Transverse colon (tissue), 4 donors: ENCODE measurements around the gene KRTAP1-5. TPM values are rescaled to one million over a fixed set of nuclear protein-coding genes. Genes with fewer than 3 reads are reported as not detected.
A peak's percentile ranks its signal among the peaks of the same experiment; 100 is the strongest.

Experiments used
- DNase-seq: peaks from one replicate; pipeline ENCODE4 v3.0.0-alpha.2; 2019
- H3K27ac ChIP-seq, 4 donors: fragments of 200-600 bp; sonication (generic); 2 replicates each; pipeline ENCODE4 v1.5.1; 2016 to 2018; ENCODE audit warnings: inconsistent platforms in 4 of 4
- H3K27me3 ChIP-seq: fragments of 200-600 bp; sonication (generic); 2 replicates; pipeline ENCODE4 v1.5.1; 2017; ENCODE audit warnings: inconsistent platforms
- H3K36me3 ChIP-seq, 4 donors: fragments of 200-600 bp; sonication (generic); 2 replicates each; pipeline ENCODE4 v1.5.1; 2017 to 2019; ENCODE audit warnings: inconsistent platforms in 4 of 4
- H3K4me1 ChIP-seq, 4 donors: fragments of 200-600 bp; sonication (generic); 2 replicates each; pipeline ENCODE4 v1.5.1; 2017 to 2020; ENCODE audit warnings: inconsistent platforms in 4 of 4
- H3K4me3 ChIP-seq, 4 donors: fragments of 200-600 bp; sonication (generic); 1 replicate in 1 of 4; 2 replicates in 3 of 4; pipeline versions ENCODE4 v1.5.1 to v1.6.1; 2017 to 2019; ENCODE audit warnings: inconsistent platforms in 4 of 4
- H3K9me3 ChIP-seq, 2 donors: fragments of 200-600 bp; sonication (generic); 2 replicates each; pipeline ENCODE4 v1.5.1; 2017 to 2019; ENCODE audit warnings: inconsistent platforms in 2 of 2
- CTCF ChIP-seq, 5 experiments: fragments of 200-600 bp in 3 of 5; fragments of 450-650 bp in 2 of 5; sonication (generic) in 3 of 5; IDR thresholded peaks; 1 replicate in 2 of 5; 2 replicates in 3 of 5; pipeline ENCODE4 v1.5.1; 2016 to 2017; ENCODE audit warnings: antibody characterized with exemption in 5 of 5, inconsistent platforms in 3 of 5, mild to moderate bottlenecking in 2 of 5, moderate library complexity in 1 of 5
- EP300 ChIP-seq: sonication (generic); formaldehyde crosslinking; IDR thresholded peaks from one replicate; pipeline ENCODE4 v1.6.1; 2017; ENCODE audit warnings: antibody characterized with exemption, low read depth
- POLR2A ChIP-seq: fragments of 450-650 bp; IDR thresholded peaks from one replicate; pipeline ENCODE4 v1.6.1; 2016; ENCODE audit warnings: antibody characterized with exemption, mild to moderate bottlenecking, moderate library complexity
- POLR2AphosphoS5 ChIP-seq, 3 donors: sonication (generic); formaldehyde crosslinking; IDR thresholded peaks; one replicate each; pipeline ENCODE4 v1.6.1; 2016; ENCODE audit warnings: antibody characterized with exemption in 3 of 3
- whole genome bisulfite sequencing, 2 donors: methylation state at CpG; one replicate each; pipeline ENCODE4 v1.1.5; 2018; ENCODE audit warnings: low coverage in 1 of 2; 5-methylcytosine and 5-hydroxymethylcytosine counted together
- in situ Hi-C, 4 donors: fragments of 200-750 bp; cut with MboI; loops; one replicate each; pipeline versions ENCODE4 v1.15.0 to v1.15.1; 2017; ENCODE audit warnings: low sequenced_read_pairs in 3 of 4, low pct_ligation_motif_present in 1 of 4, low pct_unique_long_range_greater_than_20kb in 1 of 4
- intact Hi-C: fragments of 100-400 bp; cut with DNase I; formaldehyde crosslinking; loops from one replicate; pipeline ENCODE4 v1.15.1; 2023; ENCODE audit warnings: low total_unique reads
- total RNA-seq, 4 donors: library from RNA; depleted of rRNA; stranded (reverse); fragments of >200 nt; gene quantifications; one replicate each; pipeline ENCODE4 v1.1.0, GENCODE V29; 2016

KRTAP1-5 gene
- total RNA-seq, 4 donors from 2014 or later = not detected

GRCh38 chr17:40993839-40994238 is 33.2 kb downstream of the KRTAP1-5 start, which contains the start of gene KRTAP3-3:
Gene KRTAP3-3 (minus strand): TSS chr17:40994164. CDS start chr17:40994097, 67 bp downstream.
- no peak for TF ChIP-seq POLR2AphosphoS5 (IDR thresholded peaks at IDR 0.05)
- no peak for TF ChIP-seq EP300
- no peak for TF ChIP-seq POLR2A
- TF ChIP-seq CTCF (IDR thresholded peaks at IDR 0.05) = no peak
- Histone ChIP-seq H3K36me3 (no peaks in the 10 kb centered on the region), H3K27ac (no peak within 1 kb of the TSS), H3K9me3 (no peaks in the 10 kb centered on the region), H3K4me1 (peaks cover 0 to 4% (median 0%) of the 10 kb centered on the region in 4 donors), H3K4me3 (no peak within 1 kb of the TSS), H3K27me3 (peaks cover 3% of the 10 kb centered on the region)
- DNase-seq = no peak
- 40 to 43% methylated on average over 1 to 4 of the region's 4 CpGs for WGBS, 2 donors
- intact Hi-C loops = no loop called here
- in situ Hi-C loops = no loop called here

DNA sequence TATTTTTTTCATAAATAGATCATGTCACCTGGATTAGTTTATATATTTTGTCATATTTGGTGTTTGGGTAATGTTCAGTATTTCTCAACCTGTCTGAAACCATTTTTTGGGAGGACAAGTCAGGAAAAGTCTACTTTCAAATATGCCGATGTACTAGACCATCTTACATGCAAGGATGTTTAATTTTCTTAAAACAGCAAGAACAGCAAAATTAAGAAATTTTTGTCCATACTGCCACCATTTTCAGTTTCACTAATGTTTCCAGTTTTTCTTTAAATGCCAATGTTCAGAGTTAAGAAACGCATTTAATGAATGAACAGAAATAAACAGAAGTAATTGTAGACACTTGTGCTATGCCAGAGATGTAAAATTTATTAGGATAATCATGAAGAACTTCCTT is 33.9 kb downstream of the KRTAP1-5 start:
- 82% methylated on average over 2 of the region's 2 CpGs for WGBS, 2 donors
- TF ChIP-seq POLR2A (no peak), CTCF (IDR thresholded peaks at IDR 0.05) (no peak), EP300 (no peak), POLR2AphosphoS5 (IDR thresholded peaks at IDR 0.05) (no peak)
- no peaks in the 10 kb centered on the region for H3K36me3 ChIP-seq
- no peak overlapping the region for H3K4me3 ChIP-seq
- no peaks in the 10 kb centered on the region for H3K9me3 ChIP-seq
- H3K4me1 ChIP-seq = peaks cover 0 to 4% (median 0%) of the 10 kb centered on the region in 4 donors
- peaks cover 3% of the 10 kb centered on the region for H3K27me3 ChIP-seq
- intact Hi-C loops (no loop called here), in situ Hi-C loops (no loop called here)
- no peak overlapping the region for H3K27ac ChIP-seq
- DNase-seq = no peak

- Histone ChIP-seq H3K4me1 (peaks cover 0 to 4% (median 0%) of the 10 kb centered on the region in 4 donors), H3K9me3 (no peaks in the 10 kb centered on the region), H3K27me3 (peaks cover 3% of the 10 kb centered on the region), H3K36me3 (no peaks in the 10 kb centered on the region), H3K27ac (peak overlapping the region in 1 of 4 donors; percentile 33), H3K4me3 (no peak overlapping the region)
- WGBS, 2 donors = 53% methylated on average over 2 to 3 of the region's 3 CpGs
- no peak for DNase-seq
- TF ChIP-seq EP300 (no peak), POLR2A (no peak), POLR2AphosphoS5 (IDR thresholded peaks at IDR 0.05) (no peak), CTCF (IDR thresholded peaks at IDR 0.05) (no peak)
- in situ Hi-C loops = no loop called here
- intact Hi-C loops = no loop called here
These were observed 34.3 kb downstream of the KRTAP1-5 start for GRCh38 chr17:40992666-40993065.

DNA sequence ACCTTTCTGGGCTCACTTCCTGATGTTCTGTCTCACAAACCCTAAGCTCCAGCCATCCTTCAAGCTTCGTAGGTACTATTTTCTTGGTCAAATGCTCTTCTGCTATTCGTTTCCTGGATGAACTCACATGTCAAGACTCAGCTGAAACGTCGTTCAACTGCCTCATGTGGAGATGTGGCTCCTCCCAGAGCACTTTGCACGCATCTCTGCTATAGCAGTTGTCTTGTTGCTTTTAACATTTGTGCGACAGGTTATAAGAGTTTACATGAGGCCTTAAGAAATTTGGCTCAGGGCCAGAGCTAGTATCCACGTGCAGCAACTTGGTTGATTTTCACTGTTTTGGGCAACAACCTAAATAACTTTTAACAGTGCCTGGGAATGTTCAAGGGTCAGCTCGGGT is 40.1 kb downstream of the KRTAP1-5 start:
- TF ChIP-seq POLR2A = no peak
- TF ChIP-seq POLR2AphosphoS5 (IDR thresholded peaks at IDR 0.05) = no peak
- no peak for TF ChIP-seq EP300
- TF ChIP-seq CTCF (IDR thresholded peaks at IDR 0.05) = no peak
- Histone ChIP-seq H3K27ac (no peak overlapping the region), H3K27me3 (peaks cover 3% of the 10 kb centered on the region), H3K4me1 (no peaks in the 10 kb centered on the region), H3K4me3 (no peak overlapping the region), H3K9me3 (no peaks in the 10 kb centered on the region), H3K36me3 (no peaks in the 10 kb centered on the region)
- 64 to 86% methylated on average over 1 to 8 of the region's 8 CpGs for WGBS, 2 donors
- in situ Hi-C loops (no loop called here), intact Hi-C loops (no loop called here)
- no peak for DNase-seq
